Measurements from ENCODE around the gene HOXB6. TPM values are rescaled to one million over a fixed set of nuclear protein-coding genes. Genes with fewer than 3 reads are reported as not detected.

HOXB6 gene
- total and polyA plus RNA-seq, 12 donors: 1.7 to 23.1 (median 11.8) TPM

DNA sequence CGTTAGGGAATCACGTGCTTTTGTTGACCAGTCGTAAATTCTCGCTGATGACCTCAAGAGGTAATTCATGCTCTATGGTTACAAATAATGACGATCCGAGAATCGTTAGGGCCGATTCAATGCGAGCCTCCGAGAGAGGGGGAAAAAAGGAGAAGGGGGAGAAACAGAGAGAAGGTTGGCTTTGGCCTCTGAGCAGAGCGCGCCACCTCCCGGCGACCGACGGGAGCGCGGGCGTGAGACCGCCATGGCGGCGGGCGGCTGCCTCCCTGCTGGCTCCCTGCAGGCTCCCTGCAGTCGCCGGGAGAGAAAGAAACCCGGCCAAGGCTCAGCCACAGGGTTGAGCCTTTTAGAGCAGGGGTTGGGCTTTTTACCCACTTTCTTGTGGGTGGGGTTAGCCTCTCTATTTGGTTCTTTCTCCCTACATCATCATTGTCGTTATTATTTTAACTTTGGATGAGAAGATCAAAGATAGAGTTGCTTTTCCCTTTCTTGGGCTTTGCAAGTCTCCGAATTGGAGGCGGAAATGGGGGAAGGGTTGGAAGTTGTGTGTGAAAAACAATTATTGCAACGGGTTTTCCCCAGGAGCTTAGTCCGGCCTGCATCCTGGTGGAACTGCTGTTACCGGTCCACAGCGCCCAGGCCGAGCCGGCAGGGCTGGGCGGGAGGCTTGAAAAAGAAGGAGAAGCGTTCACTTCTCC lies 10.8 kb downstream of the HOXB6 start:
- Histone ChIP-seq H3K4me1 (replicated peaks in 1 of 2) (peaks cover 0 to 33% of the 10 kb centered on the region in 2 donors), H3K9me3 (replicated peaks in 1 of 3) (no peaks in the 10 kb centered on the region), H3K4me3 (peak overlapping the region in 2 of 4 donors; percentile 41 to 54), H3K27me3 (no peaks in the 10 kb centered on the region), H3K36me3 (replicated peaks in 1 of 2) (peaks cover 0 to 13% of the 10 kb centered on the region in 2 donors), H3K27ac (peak overlapping the region in 3 of 5 donors; percentile 53 to 66 (median 62))
- WGBS, 4 donors: 14 to 37% (median 15%) methylated on average over 17 to 37 of the region's 37 CpGs
- TF ChIP-seq POLR2A (IDR thresholded peaks at IDR 0.05): peak; percentile 22 to 27
- TF ChIP-seq, protein P1, sequence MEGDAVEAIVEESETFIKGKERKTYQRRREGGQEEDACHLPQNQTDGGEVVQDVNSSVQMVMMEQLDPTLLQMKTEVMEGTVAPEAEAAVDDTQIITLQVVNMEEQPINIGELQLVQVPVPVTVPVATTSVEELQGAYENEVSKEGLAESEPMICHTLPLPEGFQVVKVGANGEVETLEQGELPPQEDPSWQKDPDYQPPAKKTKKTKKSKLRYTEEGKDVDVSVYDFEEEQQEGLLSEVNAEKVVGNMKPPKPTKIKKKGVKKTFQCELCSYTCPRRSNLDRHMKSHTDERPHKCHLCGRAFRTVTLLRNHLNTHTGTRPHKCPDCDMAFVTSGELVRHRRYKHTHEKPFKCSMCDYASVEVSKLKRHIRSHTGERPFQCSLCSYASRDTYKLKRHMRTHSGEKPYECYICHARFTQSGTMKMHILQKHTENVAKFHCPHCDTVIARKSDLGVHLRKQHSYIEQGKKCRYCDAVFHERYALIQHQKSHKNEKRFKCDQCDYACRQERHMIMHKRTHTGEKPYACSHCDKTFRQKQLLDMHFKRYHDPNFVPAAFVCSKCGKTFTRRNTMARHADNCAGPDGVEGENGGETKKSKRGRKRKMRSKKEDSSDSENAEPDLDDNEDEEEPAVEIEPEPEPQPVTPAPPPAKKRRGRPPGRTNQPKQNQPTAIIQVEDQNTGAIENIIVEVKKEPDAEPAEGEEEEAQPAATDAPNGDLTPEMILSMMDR (IDR thresholded peaks at IDR 0.05): peak; percentile 88 to 94 (median 92)
- DNase-seq: peak; percentile 77 to 91 (median 84)
- intact Hi-C loops (cut with DNase I): loop anchor here in 1 of 2 donors (10.0 kb wide), 1 partner anchor 249 kb away; no protein-coding TSS in a partner anchor

DNA sequence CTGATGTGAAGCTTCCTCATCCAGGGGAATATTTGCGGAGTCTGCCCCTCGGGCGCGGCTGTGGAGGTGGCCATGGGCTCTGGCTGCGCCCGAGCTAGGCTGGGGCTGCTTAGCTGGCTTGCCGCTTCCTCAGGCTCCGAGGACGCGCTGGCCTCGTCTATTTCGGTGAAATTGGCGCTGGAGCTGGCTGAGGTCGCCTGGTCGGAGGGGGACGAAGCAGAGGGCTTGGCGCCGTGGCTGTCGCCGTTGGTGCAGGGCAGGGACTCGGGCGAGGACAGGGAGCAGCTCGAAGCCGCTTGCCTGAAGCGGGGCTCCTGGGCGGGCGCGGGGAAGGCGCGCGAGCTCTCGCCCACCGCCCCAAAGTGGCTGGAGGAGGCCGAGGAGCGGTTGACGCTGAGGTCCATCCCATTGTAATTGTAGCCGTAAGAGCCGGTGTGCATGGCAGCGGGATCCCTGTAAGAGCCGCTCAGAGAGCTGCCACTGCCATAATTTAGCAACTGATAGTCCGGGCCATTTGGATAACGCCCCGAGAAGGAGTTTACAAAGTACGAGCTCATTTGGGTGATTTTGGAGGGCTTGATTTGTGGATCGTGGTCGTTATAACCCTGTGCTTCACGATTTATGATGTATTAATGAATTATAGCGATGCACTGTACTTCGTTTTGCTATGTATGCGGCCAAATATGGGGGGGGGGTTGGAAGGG lies 11.5 kb downstream of the HOXB6 start, which contains the start of gene HOXB5:
HOXB5 (minus strand) TSS at position 654 of the 704 bp plus-strand sequence; CDS start at position 557, 97 bp downstream.
- DNase-seq: peak in 3 of 7 donors; percentile 46 to 52 (median 46)
- WGBS, 4 donors: 5 to 19% (median 8%) methylated on average over 14 to 50 of the region's 50 CpGs
- intact Hi-C loops (cut with DNase I): loop anchor here in 1 of 2 donors (10.0 kb wide), 1 partner anchor 248 kb away; no protein-coding TSS in a partner anchor
- peak within 1 kb of the TSS in 2 of 4 donors; percentile 41 to 54 for H3K4me3 ChIP-seq
- H3K27ac ChIP-seq: peak within 1 kb of the TSS in 3 of 5 donors; percentile 53 to 79 (median 62)
- H3K27me3 ChIP-seq: no peaks in the 10 kb centered on the region
- H3K36me3 ChIP-seq (replicated peaks in 1 of 2): peaks cover 0 to 13% of the 10 kb centered on the region in 2 donors
- no peaks in the 10 kb centered on the region for H3K9me3 ChIP-seq (replicated peaks in 1 of 3)
- TF ChIP-seq POLR2A (IDR thresholded peaks at IDR 0.05): no peak
- TF ChIP-seq, protein P1 (IDR thresholded peaks at IDR 0.05): no peak
- peaks cover 0 to 29% of the 10 kb centered on the region in 2 donors for H3K4me1 ChIP-seq (replicated peaks in 1 of 2)

DNA sequence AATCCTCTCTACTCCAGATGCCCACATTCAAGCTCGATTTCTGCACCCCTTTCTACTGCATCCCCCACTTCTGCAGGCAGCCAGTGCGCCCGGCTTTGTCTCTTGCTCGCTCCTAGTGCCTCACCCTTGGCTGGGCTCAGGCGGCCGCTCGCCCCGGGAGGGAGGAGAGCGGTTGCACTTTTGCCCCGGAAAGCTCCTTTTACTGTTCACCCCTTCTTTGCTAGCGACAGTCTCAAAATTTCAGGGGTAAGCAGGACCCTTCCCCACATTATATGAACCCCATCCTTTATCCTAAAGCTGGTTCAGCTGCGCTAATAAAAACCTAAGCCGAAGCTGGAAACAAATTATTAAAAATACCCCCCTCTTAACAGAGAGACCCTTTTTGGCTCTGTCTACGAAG lies 12.2 kb downstream of the HOXB6 start:
- Histone ChIP-seq H3K27ac (peak overlapping the region in 2 of 5 donors; percentile 53 to 79), H3K4me3 (peak overlapping the region in 1 of 4 donors; percentile 54), H3K36me3 (replicated peaks in 1 of 2) (peaks cover 0 to 13% of the 10 kb centered on the region in 2 donors), H3K4me1 (replicated peaks in 1 of 2) (peaks cover 0 to 29% of the 10 kb centered on the region in 2 donors), H3K9me3 (replicated peaks in 1 of 3) (no peaks in the 10 kb centered on the region), H3K27me3 (no peaks in the 10 kb centered on the region)
- 38 to 54% (median 48%) methylated on average over 14 of the region's 14 CpGs for WGBS, 4 donors
- TF ChIP-seq POLR2A (IDR thresholded peaks at IDR 0.05): no peak
- TF ChIP-seq, protein P1 (IDR thresholded peaks at IDR 0.05): no peak
- intact Hi-C loops (cut with DNase I): loop anchor here in 1 of 2 donors (10.0 kb wide), 1 partner anchor 248 kb away; no protein-coding TSS in a partner anchor
- no peak for DNase-seq

DNA sequence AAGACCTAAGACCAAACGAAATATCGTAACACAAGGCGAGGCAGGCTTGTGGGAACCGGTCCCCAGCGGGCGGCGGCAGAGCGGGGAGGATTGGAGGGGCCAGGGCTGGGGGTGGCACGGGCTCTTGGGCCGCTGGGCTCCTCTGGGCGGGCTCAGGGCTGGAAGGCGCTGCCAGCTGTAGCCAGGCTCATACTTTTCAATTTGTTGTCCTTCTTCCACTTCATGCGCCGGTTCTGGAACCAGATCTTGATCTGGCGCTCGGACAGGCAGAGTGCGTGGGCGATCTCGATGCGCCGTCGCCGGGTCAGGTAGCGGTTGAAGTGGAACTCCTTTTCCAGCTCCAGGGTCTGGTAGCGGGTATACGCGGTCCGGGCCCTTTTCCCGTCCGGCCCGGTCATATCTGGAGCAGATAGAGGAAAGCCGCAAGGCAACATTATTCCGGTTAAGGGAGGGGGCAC lies 12.7 kb downstream of the HOXB6 start:
- intact Hi-C loops (cut with DNase I): loop anchor here in 1 of 2 donors (10.0 kb wide), 1 partner anchor 247 kb away; no protein-coding TSS in a partner anchor
- H3K4me1 ChIP-seq (replicated peaks in 1 of 2): peaks cover 0 to 30% of the 10 kb centered on the region in 2 donors
- peaks cover 0 to 13% of the 10 kb centered on the region in 2 donors for H3K36me3 ChIP-seq (replicated peaks in 1 of 2)
- H3K27me3 ChIP-seq: no peaks in the 10 kb centered on the region
- H3K9me3 ChIP-seq (replicated peaks in 1 of 3): no peaks in the 10 kb centered on the region
- 57 to 70% (median 63%) methylated on average over 29 to 33 of the region's 33 CpGs for WGBS, 4 donors
- H3K4me3 ChIP-seq: peak overlapping the region in 1 of 4 donors; percentile 54
- H3K27ac ChIP-seq: peak overlapping the region in 2 of 5 donors; percentile 53 to 79
- TF ChIP-seq POLR2A (IDR thresholded peaks at IDR 0.05): no peak
- TF ChIP-seq, protein P1 (IDR thresholded peaks at IDR 0.05): no peak
- DNase-seq: no peak

Data from adrenal gland (tissue), 12 donors.